Esophagus muscularis mucosa (tissue), 4 donors: ENCODE measurements around the gene LARGE1. TPM values are rescaled to one million over a fixed set of nuclear protein-coding genes. Genes with fewer than 3 reads are reported as not detected.

Experiments used
- DNase-seq: peaks from one replicate; pipeline ENCODE4 v3.0.0-alpha.2; 2017; ENCODE audit errors: extremely low spot score
- H3K27ac ChIP-seq, 4 donors: fragments of 200-600 bp; sonication (generic); replicated peaks in 1 of 4; 1 replicate in 3 of 4; 2 replicates in 1 of 4; pipeline ENCODE4 v1.5.1; 2016 to 2019; ENCODE audit warnings: mild to moderate bottlenecking in 1 of 4
- H3K27me3 ChIP-seq, 4 donors: fragments of 200-600 bp; sonication (generic); one replicate each; pipeline versions ENCODE4 v1.5.1 to v1.6.0; 2016 to 2019
- H3K36me3 ChIP-seq, 4 donors: fragments of 200-600 bp; sonication (generic); one replicate each; pipeline ENCODE4 v1.5.1; 2016 to 2019
- H3K4me1 ChIP-seq, 4 donors: fragments of 200-600 bp; sonication (generic); one replicate each; pipeline ENCODE4 v1.5.1; 2016 to 2019
- H3K4me3 ChIP-seq, 4 donors: fragments of 200-600 bp; sonication (generic); 1 replicate in 2 of 4; 2 replicates in 2 of 4; pipeline ENCODE4 v1.5.1; 2016 to 2019; ENCODE audit warnings: mild to moderate bottlenecking in 4 of 4, moderate library complexity in 1 of 4
- H3K9me3 ChIP-seq, 4 donors: fragments of 200-600 bp; sonication (generic); 1 replicate in 3 of 4; 2 replicates in 1 of 4; pipeline ENCODE4 v1.5.1; 2016 to 2019
- EP300 ChIP-seq: sonication (generic); formaldehyde crosslinking; IDR thresholded peaks from one replicate; pipeline ENCODE4 v1.6.1; 2017; ENCODE audit warnings: antibody characterized with exemption
- POLR2A ChIP-seq: fragments of 450-650 bp; IDR thresholded peaks from one replicate; pipeline ENCODE4 v1.6.1; 2017; ENCODE audit warnings: antibody characterized with exemption, moderate library complexity, mild to moderate bottlenecking, low read depth
- POLR2AphosphoS5 ChIP-seq, 2 donors: sonication (generic); formaldehyde crosslinking; IDR thresholded peaks; one replicate each; pipeline ENCODE4 v1.6.1; 2017; ENCODE audit warnings: antibody characterized with exemption in 2 of 2
- WGBS: methylation state at CpG from one replicate; pipeline ENCODE4 v1.1.5; 2018; 5-methylcytosine and 5-hydroxymethylcytosine counted together
- intact Hi-C: fragments of 100-400 bp; cut with DNase I; formaldehyde crosslinking; loops from one replicate; pipeline ENCODE4 v1.15.1; 2023
- total RNA-seq, 4 donors: library from RNA; depleted of rRNA; stranded (reverse); fragments of >200 nt; gene quantifications; one replicate each; pipeline versions ENCODE4 v1.1.0 to v1.2.1, GENCODE V29; 2016
- TF ChIP-seq, protein P1 (sequence below), 3 experiments: fragments of 200-600 bp in 2 of 3; fragments of 450-650 bp in 1 of 3; sonication (generic) in 2 of 3; IDR thresholded peaks; one replicate each; pipeline ENCODE4 v1.5.1; 2017 to 2019; ENCODE audit warnings: antibody characterized with exemption in 3 of 3, mild to moderate bottlenecking in 2 of 3, moderate library complexity in 1 of 3

The LARGE1 gene
- total RNA-seq, 4 donors from 2014 or later = 29.9 to 48.4 (median 32.4) TPM

DNA sequence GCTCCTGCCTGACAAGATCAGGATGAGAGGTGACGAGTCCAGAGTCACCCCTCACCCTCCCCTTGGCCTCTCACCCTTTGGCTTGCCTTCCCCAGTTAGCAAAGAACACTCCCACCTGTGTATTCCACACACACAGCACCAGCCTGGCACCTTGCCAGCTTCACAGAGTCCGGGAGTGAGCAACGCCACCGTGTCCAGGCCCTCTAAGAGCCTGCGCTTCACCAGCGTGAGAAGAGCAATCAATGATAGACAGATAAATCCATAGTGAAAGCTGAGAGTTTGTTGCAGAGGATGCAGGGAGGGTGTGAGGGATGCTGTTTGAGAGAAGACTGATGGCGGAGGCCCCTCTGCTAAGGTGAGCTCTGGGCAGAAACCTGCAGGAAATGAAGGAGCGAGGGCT is 404.5 kb downstream of the LARGE1 start:
- WGBS = 80% methylated on average over 8 of the region's 8 CpGs
- DNase-seq = no peak
- H3K4me1 ChIP-seq = peaks cover 15 to 22% (median 20%) of the 10 kb centered on the region in 4 donors
- TF ChIP-seq EP300 (no peak), POLR2A (no peak)
- H3K27me3 ChIP-seq = no peaks in the 10 kb centered on the region
- H3K27ac ChIP-seq = no peak overlapping the region
- intact Hi-C loops = loop anchor here (5.0 kb wide), 2 partner anchors 402 to 592 kb away; no protein-coding TSS in a partner anchor
- H3K36me3 ChIP-seq = no peaks in the 10 kb centered on the region
- H3K4me3 ChIP-seq = no peak overlapping the region
- H3K9me3 ChIP-seq = no peaks in the 10 kb centered on the region

DNA sequence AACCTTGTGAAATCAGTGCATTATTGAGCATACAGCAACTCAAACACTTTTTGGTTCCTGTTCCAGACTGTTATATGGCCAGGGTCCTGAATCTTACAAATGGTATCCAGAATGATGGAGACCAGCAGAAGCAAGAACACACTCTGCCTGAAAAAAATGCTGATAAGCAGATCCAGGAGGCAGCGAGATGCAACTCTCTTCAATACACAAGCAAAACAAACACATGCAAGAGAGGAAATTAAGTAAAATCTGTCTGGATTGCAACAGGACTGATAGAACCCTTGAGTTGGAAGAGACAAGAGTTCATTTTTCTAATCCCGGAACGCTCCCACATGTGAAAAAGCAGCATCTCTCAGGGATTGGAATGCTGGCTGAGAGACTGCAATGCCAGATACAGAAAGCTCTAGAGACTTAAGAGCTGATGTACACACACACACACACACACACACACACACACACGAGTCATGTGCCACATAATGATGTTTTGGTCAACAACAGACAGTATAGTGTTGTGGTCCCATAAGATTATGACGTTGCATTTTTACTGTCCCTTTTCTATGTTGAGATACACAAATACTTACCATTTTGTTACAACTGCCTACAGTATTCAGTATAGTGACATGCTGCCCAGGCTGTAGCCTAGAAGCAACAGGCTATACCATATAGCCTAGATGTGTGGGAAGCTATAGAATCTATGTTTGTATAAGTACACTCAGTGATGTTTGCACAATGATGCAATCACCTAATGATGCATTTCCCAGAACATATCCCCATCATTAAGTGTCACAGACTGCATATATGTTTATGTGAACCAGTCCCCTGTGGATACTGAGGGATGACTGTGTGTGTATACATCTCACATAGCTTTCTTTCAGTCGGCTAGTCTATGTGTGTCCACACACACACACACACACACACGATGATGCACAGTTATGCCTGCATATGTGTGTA is 406.6 kb downstream of the LARGE1 start:
- Histone ChIP-seq H3K27ac (no peak overlapping the region), H3K4me1 (peaks cover 6 to 12% (median 10%) of the 10 kb centered on the region in 4 donors), H3K27me3 (no peaks in the 10 kb centered on the region), H3K4me3 (no peak overlapping the region), H3K9me3 (no peaks in the 10 kb centered on the region), H3K36me3 (no peaks in the 10 kb centered on the region)
- no peak for DNase-seq
- 67% methylated on average over 7 of the region's 7 CpGs for WGBS
- no peak for TF ChIP-seq POLR2AphosphoS5 (IDR thresholded peaks at IDR 0.05)
- TF ChIP-seq EP300 = no peak
- TF ChIP-seq, protein P1, sequence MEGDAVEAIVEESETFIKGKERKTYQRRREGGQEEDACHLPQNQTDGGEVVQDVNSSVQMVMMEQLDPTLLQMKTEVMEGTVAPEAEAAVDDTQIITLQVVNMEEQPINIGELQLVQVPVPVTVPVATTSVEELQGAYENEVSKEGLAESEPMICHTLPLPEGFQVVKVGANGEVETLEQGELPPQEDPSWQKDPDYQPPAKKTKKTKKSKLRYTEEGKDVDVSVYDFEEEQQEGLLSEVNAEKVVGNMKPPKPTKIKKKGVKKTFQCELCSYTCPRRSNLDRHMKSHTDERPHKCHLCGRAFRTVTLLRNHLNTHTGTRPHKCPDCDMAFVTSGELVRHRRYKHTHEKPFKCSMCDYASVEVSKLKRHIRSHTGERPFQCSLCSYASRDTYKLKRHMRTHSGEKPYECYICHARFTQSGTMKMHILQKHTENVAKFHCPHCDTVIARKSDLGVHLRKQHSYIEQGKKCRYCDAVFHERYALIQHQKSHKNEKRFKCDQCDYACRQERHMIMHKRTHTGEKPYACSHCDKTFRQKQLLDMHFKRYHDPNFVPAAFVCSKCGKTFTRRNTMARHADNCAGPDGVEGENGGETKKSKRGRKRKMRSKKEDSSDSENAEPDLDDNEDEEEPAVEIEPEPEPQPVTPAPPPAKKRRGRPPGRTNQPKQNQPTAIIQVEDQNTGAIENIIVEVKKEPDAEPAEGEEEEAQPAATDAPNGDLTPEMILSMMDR (IDR thresholded peaks at IDR 0.05) = no peak
- TF ChIP-seq POLR2A = no peak
- intact Hi-C loops = no loop called here

DNA sequence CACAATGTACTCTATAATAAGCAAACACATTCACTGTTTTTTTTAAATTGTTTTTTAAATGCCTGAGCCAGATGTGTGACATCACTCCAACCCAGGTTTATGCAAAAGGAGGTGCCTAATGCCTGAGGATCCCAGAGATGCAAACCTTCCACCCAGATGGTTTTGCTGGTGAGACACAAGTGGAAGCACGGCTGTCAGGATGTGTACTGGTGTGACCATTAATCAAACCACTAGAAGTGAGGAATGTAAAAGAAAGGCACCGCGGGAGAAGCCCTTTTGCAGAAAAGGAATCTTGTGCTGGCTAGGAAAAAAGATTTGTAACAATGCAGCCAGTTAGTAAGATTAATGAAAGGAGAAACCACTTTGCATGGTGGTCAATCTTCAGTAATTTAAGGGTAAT is 407.4 kb downstream of the LARGE1 start:
- no peak overlapping the region for H3K27ac ChIP-seq
- no peaks in the 10 kb centered on the region for H3K27me3 ChIP-seq
- TF ChIP-seq, protein P1 (IDR thresholded peaks at IDR 0.05) = no peak
- no peak for TF ChIP-seq EP300
- TF ChIP-seq POLR2A = no peak
- no peak for TF ChIP-seq POLR2AphosphoS5 (IDR thresholded peaks at IDR 0.05)
- peaks cover 6 to 11% (median 8%) of the 10 kb centered on the region in 4 donors for H3K4me1 ChIP-seq
- no peak for DNase-seq
- 39% methylated on average over 3 of the region's 3 CpGs for WGBS
- no peaks in the 10 kb centered on the region for H3K9me3 ChIP-seq
- no peaks in the 10 kb centered on the region for H3K36me3 ChIP-seq
- intact Hi-C loops = no loop called here
- H3K4me3 ChIP-seq = no peak overlapping the region

DNA sequence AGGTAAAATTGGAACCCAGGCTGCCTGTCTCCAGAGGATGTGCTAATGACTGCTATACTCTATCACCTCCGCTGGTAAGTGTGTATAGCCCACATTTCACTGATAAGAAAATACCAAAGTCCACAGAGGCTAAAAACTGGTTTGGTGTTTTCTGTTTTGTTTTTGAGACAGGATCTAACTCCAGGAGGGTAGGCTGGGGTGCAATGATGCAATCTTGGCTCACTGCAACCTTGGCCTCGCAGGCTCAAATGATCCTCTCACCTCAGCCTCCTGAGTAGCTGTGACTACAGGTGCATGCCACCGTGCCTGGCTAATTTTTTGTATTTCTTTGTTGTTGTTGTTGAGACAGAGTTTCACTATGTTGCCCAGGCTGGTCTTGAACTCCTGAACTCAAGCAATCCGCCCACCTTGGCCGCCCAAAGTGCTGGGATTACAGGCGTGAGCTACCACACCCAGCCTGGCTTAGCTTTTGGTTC is 409.8 kb downstream of the LARGE1 start:
- Histone ChIP-seq H3K4me1 (peaks cover 4 to 25% (median 13%) of the 10 kb centered on the region in 4 donors), H3K36me3 (no peaks in the 10 kb centered on the region), H3K4me3 (no peak overlapping the region), H3K9me3 (no peaks in the 10 kb centered on the region), H3K27me3 (no peaks in the 10 kb centered on the region), H3K27ac (no peak overlapping the region)
- intact Hi-C loops = no loop called here
- 98% methylated on average over 6 of the region's 6 CpGs for WGBS
- DNase-seq = no peak
- TF ChIP-seq, protein P1 (IDR thresholded peaks at IDR 0.05) = no peak

DNA sequence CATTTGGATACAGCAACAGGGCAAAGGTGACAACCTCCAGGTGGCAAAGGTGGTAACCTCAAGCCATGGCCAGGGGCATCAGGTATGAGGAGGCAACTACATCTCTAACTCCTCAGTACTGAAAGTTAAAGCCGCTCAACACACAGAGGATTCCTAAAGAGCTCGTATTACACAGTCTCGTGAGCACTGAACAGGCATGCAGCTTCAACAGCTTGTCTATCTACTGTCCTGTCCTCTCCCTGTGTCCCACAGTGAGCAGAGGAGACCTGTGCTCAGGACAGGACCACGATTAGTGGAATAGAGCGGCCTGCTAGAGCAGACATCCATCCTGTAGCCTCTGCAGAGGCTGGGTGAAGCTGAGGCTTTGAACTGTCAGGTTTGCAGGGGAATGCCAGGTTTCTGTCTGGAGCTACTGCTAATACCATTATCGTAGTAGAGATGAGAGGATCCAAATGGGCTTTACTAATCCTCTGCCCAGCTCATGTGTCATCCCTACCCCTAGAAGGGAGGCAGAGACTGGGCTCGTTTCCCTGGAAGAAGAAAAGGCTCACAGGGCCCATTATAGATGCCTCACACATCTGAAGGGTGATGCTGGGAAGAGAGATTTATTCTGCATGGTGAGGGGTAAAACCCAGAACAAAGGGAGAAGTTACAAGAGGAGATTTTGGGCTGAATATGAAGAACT is 415.2 kb downstream of the LARGE1 start:
- Histone ChIP-seq H3K9me3 (no peaks in the 10 kb centered on the region), H3K4me3 (no peak overlapping the region), H3K27me3 (no peaks in the 10 kb centered on the region), H3K27ac (no peak overlapping the region), H3K4me1 (peaks cover 0 to 20% (median 12%) of the 10 kb centered on the region in 4 donors), H3K36me3 (no peaks in the 10 kb centered on the region)
- intact Hi-C loops = no loop called here
- DNase-seq = no peak
- TF ChIP-seq POLR2AphosphoS5 (IDR thresholded peaks at IDR 0.05) (no peak), EP300 (no peak)
- 67% methylated on average over 7 of the region's 7 CpGs for WGBS
